Gastroesophageal sphincter (tissue), 3 donors: ENCODE results near the gene PKN1.

Source experiments
- EP300 ChIP-seq: sonication (generic); formaldehyde crosslinking; IDR thresholded peaks from one replicate; pipeline ENCODE4 v1.6.1; 2017; ENCODE audit warnings: antibody characterized with exemption, mild to moderate bottlenecking
- POLR2A ChIP-seq, 2 donors: fragments of 450-650 bp; IDR thresholded peaks; one replicate each; pipeline ENCODE4 v1.6.1; 2017; ENCODE audit warnings: antibody characterized with exemption in 2 of 2, mild to moderate bottlenecking in 2 of 2, moderate library complexity in 1 of 2
- POLR2AphosphoS5 ChIP-seq: sonication (generic); formaldehyde crosslinking; IDR thresholded peaks from one replicate; pipeline ENCODE4 v1.6.1; 2017; ENCODE audit warnings: antibody characterized with exemption
- TF ChIP-seq, protein P1 (sequence below), 4 experiments: fragments of 200-600 bp in 2 of 4; fragments of 450-650 bp in 2 of 4; sonication (generic) in 1 of 4; IDR thresholded peaks; one replicate each; pipeline ENCODE4 v1.5.1; 2017 to 2019; ENCODE audit warnings: antibody characterized with exemption in 4 of 4, mild to moderate bottlenecking in 2 of 4, moderate library complexity in 2 of 4

DNA sequence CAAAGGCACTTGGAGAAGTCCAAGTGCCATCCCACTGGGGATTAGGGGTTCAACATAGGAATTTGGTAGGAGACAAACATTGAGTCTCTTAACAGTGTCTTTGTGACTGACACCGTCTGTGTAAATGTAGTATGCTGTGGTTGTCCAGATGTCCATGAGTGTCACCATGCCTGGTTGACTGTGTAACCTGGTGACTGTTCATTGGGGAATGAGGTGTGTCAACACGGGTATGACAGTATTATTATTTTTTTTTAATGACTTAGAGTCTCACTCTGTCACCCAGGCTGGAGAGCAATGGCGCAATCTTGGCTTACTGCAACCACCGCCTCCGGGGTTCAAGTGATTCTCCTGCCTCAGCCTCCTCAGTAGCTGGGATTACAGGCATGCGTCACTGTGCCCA lies 16.2 kb downstream of the PKN1 start:
- TF ChIP-seq EP300 (no peak), POLR2A (IDR thresholded peaks at IDR 0.05) (no peak), POLR2AphosphoS5 (no peak)
- TF ChIP-seq, protein P1, sequence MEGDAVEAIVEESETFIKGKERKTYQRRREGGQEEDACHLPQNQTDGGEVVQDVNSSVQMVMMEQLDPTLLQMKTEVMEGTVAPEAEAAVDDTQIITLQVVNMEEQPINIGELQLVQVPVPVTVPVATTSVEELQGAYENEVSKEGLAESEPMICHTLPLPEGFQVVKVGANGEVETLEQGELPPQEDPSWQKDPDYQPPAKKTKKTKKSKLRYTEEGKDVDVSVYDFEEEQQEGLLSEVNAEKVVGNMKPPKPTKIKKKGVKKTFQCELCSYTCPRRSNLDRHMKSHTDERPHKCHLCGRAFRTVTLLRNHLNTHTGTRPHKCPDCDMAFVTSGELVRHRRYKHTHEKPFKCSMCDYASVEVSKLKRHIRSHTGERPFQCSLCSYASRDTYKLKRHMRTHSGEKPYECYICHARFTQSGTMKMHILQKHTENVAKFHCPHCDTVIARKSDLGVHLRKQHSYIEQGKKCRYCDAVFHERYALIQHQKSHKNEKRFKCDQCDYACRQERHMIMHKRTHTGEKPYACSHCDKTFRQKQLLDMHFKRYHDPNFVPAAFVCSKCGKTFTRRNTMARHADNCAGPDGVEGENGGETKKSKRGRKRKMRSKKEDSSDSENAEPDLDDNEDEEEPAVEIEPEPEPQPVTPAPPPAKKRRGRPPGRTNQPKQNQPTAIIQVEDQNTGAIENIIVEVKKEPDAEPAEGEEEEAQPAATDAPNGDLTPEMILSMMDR (IDR thresholded peaks at IDR 0.05), result no peak
